ENCODE measurements around the gene SGMS1.
A peak's percentile ranks its signal among the peaks of the same experiment; 100 is the strongest.

The SGMS1 gene

DNA sequence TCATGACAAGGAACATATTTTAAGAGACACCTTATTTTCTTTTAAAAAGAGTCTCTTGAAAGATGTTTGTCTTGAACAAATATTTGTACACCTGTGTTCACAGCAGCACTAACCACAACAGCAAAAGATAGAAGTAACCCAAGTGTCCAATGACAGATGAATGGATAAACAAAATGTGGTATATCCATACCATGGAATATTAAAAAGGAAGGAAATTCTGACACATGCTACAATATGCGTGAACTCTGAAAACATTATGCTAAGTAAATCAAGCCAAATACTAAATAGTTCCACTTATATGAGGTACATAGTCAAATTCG lies 17.8 kb downstream of the SGMS1 start:
- no peak for DNase-seq

DNA sequence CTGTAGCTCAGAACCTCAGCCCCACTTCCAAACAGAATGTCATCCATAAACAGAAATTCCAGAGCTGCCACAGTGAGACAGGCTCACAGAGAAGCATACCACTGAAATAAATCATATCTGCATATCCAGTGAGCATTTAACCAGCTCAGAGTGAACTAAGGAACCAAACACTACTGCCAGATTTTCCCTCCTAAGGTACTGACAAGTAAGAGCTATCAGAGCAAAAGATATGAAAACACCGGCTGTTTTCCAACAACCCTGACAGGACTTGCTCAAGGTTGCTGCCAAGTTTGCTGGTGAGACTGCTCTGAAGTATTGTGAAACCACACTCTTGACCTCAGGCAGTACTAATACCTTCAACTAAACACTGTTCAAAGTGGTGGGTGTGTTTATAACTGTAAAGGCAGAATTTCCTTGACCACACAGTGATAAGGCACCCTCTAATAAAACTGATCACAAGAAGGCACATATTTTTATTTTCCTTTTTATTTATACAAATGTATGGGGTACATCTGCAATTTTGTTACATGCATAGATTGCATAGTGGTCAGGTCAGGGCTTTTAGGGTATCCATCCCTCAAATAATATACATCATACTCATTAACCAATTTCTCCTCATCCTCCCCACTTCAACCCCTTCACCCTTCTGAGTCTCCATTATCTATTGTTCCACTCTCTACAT lies 18.3 kb downstream of the SGMS1 start:
- no peak for DNase-seq

DNA sequence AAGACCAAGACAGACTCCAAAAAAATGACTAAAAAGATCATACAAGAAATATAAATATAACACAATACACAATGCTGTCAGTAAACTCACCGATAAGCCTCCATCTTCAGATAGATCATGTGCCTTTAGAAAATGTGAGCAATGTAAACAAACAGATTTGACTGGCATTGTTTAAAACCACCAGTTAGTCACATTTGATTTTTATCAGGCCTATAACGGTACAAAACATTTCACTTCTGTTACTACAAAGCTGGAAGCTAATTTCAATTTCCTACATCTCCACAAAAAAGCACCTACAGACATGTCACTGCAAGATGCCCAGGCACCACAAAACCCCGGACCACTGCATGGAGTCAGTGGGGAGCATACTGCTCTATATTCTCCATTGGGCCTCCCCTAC lies 18.9 kb downstream of the SGMS1 start:
- DNase-seq, result no peak

DNA sequence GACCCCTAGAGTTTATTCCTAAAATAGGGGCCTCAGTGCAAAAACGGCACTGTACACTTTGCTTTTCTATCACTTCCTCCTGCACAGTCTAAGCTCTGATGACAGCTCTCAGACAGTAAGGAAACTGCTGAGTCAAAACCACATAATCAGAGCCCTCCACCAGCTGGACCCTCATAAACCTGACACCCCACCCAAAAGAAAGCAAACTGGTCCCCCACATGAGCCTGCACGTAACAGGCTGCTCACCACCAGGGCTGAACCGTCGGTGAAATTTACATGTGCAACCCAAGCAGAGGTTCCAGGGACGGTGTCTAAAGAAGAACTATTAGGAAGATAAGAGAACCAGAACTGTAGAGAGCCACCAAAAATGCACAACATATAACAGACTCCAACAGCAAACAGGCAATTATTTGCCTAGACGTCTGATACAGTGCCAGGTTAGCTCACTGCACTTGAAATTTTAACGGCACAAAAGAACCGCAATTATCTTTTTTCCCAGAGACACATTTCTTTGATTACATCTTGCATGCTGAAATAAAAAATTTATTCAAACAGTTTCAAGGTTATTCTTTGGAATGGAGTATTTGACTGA lies 19.6 kb downstream of the SGMS1 start:
- DNase-seq, result no peak

DNA sequence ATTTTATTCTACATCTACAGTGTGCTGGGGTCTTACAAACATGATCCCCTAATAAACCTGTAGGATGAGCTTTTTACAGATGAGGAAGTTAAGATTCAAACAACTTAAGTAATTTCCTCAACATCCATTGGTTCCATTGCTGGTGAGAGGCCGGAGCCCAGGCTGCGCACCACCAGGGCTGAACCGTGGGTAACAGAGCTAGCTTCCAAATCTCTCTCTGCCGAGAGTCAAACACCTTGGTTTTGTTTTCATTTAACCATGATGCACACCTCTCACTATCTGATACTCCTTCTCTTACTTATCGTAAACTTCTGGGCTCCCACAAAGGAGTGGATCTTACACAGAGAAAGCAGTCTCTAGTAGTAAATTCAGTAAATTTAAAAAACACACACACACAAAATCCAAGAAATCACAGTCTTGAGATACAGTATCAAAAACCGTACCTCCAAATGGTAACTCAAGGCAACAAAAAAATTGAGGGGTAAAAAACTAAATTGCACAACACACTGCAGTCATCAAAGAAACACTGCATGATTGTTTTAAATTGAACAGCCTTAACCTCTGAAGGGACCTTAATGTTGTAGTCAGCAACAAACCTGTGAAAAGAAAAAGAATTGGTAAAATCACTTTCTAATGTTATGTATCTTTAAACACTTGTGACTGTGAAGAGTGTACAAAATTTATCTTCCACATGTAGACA lies 20.5 kb downstream of the SGMS1 start:
- DNase-seq, result no peak

DNA sequence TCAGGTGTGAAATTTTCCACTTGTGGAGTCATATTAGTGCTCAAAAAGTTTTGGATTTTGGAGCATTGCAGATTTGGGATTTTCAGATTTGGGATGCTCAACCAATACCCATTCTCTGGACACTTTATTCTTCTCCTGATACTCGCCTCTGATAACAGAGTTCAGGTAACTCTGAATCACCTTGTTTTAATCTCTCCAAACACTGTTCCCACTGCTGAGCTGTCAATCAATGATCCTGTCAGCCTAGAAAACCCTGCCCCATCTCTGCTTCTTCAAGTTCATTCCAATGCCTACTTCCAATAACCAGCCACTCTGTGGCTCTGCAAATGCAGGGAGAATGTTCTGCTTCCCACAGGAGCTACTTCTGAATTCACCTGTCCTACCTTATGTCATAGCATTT lies 21.8 kb downstream of the SGMS1 start:
- DNase-seq, result no peak

DNA sequence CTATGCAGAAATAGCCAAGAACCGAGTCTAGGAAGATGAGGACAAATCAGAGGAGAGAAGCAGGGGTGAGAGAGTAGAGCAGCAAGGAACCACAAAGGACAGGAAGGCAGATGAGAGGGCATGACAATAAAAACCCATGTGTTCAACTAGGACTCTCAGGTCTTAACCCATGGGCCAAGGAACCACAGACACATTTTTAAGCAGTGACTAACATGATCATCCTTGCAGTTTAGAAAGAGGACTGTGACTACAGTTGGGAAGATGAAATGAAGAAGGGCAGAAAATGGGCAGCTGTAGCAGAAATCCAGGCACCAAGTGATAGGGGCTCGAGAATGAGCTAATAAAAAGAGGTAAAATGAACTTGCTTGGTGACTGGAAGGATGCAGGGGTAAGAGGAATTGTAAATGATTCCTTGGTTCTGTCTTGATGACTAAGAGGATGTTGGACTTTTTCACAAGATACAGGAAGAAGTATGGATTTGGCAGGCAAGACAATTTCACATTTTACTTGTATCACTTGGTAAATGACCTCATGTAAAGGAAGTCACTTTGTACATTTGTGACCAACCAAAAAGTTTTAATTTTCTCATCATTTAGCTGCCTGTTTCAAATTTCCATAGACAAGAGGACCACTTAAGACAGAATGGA lies 22.8 kb downstream of the SGMS1 start:
- no peak for DNase-seq

DNA sequence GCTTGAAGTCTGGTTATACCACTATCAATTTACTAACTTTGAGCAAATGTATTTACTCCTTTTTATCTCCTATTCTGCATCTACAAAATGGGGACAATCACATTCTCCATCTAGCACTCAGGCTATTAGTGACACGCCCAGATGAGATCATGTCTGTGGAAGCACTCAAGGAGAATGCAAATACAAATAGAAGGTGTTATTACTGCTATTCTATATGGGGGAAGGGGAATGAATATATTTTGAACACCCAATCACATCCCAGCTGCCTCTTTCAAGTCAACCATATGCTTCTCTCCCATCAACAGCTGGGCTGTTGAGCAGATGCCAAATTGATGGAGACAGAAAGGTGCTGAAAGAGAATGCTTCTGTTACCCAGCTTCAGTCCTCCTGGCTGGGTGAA lies 23.5 kb downstream of the SGMS1 start:
- no peak for DNase-seq

DNA sequence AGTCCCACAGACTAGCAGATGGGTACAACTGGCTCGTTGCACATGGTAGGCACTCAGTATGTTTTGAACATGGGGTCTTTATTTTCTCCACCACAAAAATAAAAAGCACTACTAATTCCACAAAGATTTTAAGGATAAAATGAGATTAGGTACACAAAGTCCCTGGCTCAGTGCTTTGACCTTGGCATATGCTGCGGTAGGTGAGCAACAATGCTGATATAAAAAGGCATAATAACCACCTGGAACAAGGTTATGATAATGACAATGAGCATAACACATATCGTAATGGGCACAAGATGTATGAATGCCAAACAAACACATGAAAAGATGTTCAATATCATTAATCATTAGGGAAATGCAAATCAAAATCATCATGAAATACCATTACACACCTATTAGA lies 26.9 kb downstream of the SGMS1 start:
- DNase-seq, result no peak

DNA sequence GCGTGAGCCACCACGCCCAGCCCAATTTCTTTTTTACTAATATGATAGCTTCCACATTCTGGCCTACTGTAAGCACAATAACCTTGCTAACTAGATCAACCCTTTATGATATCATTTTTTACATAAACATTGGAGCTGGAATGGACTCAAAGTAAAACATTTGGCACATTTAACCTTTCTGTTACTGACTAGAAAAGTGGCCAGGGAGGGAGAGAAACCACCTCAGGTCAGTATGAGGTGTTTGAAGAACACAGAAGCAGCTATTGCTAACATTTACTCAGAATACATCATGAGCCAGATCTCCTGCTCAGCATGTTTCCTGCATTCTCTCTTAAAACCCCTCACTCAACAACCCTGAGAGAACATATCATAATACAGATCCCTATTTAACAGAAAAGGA lies 27.3 kb downstream of the SGMS1 start:
- no peak for DNase-seq

DNA sequence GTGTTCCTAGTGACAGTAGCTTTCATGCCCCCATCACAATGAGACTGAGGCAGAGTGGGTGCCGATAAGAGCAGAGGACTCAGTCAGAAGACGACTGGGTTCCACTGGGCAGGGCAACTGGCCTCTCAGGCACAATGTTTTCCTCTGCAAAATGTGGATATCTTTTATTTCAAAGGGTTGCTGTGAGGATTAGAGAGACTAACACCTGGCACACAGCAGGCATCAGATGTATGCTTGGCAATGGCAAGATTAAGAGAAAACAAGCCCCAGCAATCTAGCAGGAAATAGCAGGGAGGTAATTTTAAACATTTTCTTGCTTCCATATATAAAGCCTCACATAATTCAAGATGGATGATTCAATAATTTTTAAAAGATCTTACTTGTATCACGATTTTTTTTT lies 28.0 kb downstream of the SGMS1 start:
- no peak for DNase-seq

DNA sequence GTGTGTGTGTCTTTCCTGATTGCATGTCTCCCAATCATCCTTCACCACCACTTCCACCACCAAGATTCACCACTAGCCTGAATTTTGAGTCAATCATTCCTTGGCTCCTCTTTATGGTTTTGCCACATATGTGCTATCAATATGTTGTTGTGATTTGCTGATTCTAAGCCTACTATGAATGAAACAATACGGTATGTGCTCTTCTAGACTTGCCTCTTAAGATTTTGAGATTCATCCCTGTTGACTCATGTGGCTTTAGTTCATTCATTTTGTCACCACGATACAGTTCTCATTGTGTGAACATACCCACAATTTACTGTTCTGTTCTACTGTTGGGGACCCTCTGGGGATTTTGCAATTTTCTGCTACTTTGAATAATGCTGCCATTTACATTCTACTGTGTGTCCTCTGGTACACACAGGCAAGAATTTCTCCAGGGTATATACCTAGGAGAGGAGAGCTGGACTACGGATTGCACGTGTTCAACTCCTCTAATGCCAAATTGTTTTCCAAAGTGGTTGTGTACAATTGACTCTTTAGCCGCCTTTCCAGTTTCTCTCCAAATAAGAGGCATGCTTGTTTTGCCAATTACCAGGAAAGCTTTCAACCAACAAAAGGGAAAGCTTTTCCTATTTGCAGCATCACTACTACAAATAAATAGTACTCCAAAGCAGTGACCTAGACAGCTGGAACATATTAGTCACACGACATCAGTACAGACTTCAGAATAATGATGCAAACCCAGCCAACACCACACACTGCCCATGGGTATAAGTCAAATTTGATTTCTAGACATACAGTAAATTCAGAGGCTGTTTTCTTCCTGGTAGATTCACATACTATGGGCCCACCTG lies 30.0 kb downstream of the SGMS1 start:
- peak; percentile 1 for DNase-seq

DNA sequence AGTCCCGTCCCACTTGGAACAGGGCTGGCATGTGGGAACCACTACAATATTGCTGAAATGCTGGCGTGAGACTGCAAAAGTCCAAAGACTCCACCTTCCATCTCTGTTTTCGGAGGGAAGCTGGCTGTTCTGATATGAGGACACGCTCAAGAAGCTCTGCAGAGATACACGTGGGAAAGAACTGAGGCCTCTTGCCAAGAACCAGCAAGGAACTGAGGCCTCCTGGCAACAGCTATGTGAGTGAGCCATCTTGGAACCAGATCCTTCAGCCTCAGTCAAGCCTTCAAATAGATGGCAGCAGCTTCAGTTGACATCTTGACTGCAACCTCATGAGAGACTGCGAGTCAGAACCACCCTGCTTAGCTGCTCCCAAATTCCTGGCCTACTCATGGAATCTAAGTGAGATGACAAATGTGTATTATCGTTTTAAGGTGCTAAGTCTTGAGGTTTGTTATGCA lies 30.8 kb downstream of the SGMS1 start:
- no peak for DNase-seq

DNA sequence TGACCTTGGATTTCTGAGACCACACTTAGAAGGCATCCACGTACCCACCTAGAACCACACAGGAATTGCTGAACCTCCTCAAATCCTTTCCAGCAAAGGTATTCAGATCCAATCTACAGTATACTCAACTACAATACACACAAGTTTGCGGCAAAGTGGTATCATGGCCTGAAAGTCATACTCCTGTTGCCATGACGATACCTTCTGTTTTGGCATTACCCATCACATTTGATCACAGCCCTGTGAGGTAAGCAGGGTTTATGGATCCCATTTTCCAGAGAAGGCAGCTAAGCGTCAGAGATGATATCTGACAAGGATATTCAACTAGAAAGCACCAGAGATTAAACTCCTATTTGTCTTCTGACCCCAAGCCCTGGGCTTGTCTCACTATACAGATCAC lies 32.8 kb downstream of the SGMS1 start:
- DNase-seq, result no peak

DNA sequence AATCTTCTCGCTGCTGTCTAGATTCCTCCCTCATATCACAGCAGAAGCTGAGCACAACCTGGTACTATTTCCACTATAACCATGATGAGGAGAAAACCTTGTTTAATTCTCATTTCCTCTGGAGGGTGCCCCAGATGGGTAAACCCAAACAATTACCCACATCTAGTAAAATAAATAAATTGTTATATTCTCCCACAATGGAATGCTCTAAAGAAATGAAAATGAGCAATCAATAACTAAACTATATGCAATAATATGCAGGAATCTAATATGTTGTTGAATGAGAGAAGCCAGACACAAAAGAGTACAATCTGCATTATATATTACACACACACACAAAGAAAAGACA lies 37.0 kb downstream of the SGMS1 start:
- DNase-seq, result no peak

DNA sequence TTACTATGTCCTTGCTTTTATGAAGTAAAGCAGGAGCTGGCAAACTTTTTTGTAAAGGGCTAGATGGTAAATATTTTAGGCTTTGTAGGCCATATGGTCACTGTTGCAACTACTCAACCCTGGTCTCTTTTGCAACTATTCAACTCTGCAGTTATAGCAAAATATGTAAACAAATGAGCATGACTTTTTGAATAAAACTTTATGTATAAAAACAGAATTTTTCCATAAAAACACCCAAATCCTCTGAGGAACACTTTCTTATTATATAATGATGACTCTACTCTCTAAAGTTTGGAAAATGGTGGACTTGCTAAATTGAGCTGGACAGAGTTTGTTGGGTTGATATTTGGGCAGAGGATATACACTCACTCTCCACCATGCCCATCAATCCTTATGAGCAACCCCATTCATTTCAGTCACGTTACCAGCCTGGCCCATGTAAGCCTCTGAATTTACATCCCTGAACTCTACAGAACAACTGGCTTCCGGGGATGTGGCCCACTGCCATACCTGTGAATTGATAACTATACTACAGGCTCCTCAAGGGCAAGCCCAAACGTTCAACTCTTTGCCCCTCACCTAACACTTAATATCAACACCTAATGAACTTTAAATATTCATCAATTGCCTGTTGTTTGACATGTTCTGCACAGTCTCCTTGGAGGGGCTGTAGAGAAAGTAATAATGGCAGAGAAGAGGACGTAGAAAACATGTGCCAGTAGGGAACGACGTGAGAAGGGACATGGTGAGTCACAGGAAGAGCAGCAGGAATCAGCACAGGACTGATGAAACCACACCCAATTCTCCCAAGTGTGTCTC lies 37.6 kb downstream of the SGMS1 start:
- DNase-seq, result no peak

DNA sequence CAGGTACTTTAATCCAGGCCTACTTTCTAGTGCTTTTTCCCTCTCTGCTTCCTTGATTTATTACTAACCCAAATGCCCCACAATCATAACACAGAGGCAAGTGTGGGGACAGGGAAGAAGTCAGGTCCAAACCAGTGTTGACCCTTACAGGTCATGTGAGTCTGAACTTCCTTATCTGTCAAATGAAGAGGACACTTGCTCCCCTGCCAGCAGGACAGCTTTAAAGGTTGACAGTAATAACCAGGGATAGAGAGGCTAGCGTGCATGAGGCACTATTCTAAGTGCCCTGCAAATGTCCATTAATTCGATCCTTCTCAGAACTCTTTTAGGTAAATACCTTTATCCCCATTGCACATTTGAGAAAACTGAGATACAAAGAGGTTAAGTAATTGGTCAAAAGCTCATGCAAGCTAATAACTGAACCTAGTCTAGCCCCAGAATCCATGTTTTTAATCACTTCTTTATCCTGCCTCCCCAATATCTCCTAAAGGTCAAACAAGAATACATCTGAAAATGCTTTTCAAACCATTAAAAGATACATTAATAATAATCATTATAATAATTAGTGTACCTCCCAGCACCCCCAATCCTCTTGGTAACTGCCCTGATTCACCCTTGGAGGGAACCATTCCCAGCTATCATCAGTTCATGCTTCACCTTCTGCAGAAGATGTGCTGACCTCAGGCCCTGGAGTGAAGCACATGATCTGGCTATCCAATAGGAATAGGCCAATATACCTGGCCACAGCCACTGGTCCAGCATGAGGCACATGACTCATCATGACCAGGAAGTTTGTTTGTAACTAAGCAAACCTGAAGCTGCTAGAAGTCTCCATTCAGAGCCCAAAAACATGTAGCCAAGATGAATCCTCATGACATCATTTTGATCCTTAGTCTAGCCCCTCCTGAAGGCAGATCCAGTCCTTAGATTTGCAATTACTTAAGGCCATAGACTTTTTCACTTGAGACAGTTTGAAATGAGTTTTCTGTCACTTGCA lies 40.7 kb downstream of the SGMS1 start:
- DNase-seq, result no peak

DNA sequence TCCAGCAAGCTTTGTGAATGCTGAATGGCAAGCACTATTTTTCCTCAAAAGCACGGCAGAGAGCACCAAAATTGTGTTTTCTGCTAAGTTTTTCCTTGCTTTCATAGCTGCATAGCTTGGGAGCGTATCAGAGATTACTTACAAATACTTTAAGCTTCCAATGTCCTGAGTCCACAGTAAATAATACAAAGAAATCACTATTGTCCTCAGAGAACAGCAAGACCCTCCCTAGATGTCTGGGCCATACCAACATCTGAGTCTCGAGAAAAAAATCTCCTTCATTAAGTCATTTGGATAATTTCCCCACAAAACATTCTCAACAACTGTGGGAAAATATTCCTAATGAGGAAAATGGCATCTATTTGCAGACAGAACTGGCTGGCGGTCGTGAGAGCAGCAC lies 41.7 kb downstream of the SGMS1 start:
- no peak for DNase-seq

DNA sequence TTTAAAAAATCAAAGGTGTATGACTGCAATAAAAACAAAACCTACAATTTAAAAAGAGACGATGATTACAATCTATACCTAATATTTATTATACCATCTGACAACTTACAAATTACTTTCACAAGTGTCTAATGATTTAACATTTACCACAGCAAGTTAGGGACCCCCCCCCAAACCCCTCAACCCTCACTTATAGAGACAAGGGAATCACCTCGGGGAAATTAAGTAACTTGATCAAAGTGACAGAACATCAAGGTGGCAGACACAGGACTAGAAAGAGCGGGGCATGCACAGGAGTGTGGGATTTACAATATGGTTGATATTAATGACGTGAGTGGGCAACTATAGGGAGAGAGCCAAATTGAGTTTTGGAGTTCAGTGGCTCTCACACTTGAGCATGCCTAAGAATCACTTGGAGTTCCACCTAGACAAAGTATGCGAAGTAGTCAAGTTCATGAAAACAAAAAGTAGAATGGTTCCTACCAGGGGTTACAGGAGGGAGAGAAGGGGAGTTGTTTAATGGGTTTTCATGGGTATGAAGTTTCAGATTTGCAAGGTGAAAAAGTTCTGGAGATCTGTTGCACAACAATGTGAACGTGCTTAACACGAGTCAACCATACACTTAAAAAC lies 43.4 kb downstream of the SGMS1 start:
- no peak for DNase-seq

DNA sequence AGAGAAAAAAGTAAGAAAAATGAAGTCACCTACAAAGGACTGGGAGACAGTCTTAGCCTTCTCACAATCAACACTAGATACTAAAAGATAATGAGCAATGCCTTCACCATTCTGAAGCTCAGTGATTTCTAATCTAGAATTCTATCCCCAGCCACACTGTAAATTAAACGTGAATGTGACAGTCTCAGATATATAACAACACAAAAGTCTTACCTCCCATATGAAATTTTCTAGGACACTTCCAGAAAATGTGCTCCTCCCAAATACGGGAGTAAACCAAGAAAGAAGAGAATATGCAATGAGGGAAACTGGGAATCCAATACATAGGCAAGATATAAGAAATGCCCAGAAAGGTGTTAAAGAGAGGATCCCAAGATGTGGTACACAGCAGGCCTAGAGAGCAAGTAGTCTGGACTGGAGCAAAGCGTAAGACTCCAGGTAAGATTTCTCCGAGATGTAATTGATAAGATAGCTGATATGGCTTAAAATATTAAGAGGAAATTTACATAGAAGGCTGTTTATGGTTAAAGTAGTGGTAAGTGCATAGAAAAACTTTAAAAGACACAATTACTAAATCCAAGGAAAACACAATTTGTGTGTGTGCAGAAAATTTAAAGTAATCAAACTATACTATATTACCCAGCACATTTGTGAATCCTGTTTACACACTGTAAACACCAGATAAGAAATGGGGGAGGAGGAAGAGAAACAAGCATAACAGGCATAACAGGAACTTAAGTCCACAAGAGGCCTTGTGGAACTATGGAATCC lies 44.1 kb downstream of the SGMS1 start:
- DNase-seq, result no peak
